ENCODE measurements around the gene KLHL29. TPM values are rescaled to one million over a fixed set of nuclear protein-coding genes. Genes with fewer than 3 reads are reported as not detected.

The KLHL29 gene
- total and polyA plus RNA-seq, 2 of the 13 experiments (the other 11 are each of a cell fraction or from before 2014, with no cell fraction given): 0.01 TPM; not detected in 1

DNA sequence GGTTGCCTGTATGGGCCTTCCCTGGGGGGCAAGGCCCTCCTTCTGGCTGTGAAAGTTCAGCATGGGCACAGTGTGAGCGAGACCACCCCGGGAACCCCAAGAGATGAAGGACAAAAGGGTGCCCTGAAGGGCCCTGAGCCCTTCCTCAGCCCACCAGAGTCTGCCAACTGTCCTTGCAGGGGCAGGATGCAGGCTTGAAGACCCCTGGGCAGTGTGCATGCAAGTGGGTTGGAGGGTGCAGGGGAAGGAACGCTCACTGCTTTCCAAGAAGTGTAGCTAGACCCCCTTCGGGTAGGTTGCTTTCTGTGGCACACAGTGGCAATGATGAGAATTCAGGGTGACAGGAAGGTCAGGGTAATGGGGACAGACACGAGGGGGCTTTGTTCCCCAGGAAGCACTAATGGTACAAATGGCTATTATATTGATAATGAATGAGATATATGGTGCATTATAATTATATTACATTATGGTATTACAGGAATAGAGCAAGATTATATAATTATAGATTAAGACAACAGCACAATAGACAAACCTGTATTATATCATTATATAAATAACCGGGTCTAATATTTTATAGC lies 313.2 kb downstream of the KLHL29 start:
- no TSS peak for BruUV-seq (replicated peaks)
- no peaks in the 10 kb centered on the region for H3K27me3 ChIP-seq (ENCODE audit: control insufficient read depth in 1 of 2, insufficient read depth in 2 of 2, low read length in 2 of 2)
- no peaks in the 10 kb centered on the region for H4K20me1 ChIP-seq (ENCODE audit: insufficient read depth, low read length)
- no peaks in the 10 kb centered on the region for H3K36me3 ChIP-seq (replicated peaks in 1 of 2; ENCODE audit: control insufficient read depth in 1 of 2, insufficient read depth in 2 of 2, low read length in 2 of 2)
- TF ChIP-seq CENPT (CRISPR knock-in tag; IDR thresholded peaks at IDR 0.05; ENCODE audit: low read depth): no peak
- H3K9me3 ChIP-seq (ENCODE audit: low read length): no peaks in the 10 kb centered on the region
- FAIRE-seq (no peak), DNase-seq (ENCODE audit: low spot score) (no peak), ATAC-seq (no peak)
- no peak overlapping the region for H3K4me2 ChIP-seq (ENCODE audit: low read depth, low read length)
- no peak overlapping the region for H2AFZ ChIP-seq (ENCODE audit: low read length)
- H3K27ac ChIP-seq (ENCODE audit: extremely low read length, insufficient read depth, low read length): no peak overlapping the region
- intact Hi-C loops (cut with micrococcal nuclease; ENCODE audit: unreplicated experiment) (no loop called here), in situ Hi-C loops (cut with HindIII; ENCODE audit: extremely low pct_ligation_motif_present, low pct_unique_long_range_greater_than_20kb) (no loop called here)
- no peak overlapping the region for H3K9ac ChIP-seq (ENCODE audit: insufficient read depth, low read depth, low read length)
- ChIA-PET POLR2A (no interaction called here), CTCF (ENCODE audit: low intra/inter-chr PET ratio, low total read pairs) (no interaction called here)
- 89% methylated on average over 6 of the region's 6 CpGs for WGBS (ENCODE audit: low lambda C conversion rate)
- no peak overlapping the region for H3K4me3 ChIP-seq (replicated peaks in 1 of 3; ENCODE audit: insufficient read depth in 1 of 3, low read depth in 2 of 3, low read length in 3 of 3)
- no peaks in the 10 kb centered on the region for H3K79me2 ChIP-seq (ENCODE audit: insufficient read depth, low read length)
- H3K4me1 ChIP-seq (ENCODE audit: insufficient read depth, low read length): no peaks in the 10 kb centered on the region

DNA sequence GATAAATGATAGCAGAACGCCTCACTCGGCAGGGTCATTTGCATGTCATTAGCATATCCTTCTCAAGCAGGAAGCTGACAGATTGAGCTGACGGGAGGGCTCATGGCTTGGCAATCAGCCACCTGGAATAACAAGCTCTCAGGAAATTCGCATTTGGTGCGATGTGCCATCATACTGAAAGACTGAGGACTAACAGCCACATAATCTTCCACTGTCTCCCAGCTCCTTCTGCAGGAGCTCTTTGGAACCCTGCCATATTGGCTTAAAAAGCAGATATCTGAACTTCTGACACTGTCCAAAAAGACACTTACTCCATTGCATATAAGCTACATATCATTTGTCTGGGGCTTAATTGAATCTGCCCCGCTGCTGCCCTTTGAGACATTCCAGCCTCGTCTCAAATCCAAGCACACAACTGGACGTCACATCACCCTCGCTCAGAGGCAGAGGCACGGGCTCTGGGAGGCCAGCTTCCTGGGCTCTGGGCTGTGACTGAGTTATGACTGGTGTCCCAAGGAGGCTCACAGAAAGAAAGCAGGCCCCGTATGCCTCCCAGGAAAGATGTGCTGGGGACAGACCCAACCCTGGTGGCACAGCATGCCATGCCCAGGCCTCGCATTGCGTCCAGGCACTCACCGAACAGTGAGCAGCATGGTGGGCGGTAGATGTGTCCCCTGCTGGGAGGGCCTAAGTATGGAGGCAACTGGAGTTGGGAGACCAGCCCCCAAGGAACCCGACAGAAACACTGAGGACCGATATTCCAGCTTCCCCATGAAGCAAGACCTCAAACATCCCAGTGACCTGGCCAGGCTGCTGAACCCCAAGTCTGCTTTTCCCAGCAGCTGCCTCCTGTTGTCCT lies 314.0 kb downstream of the KLHL29 start:
- Histone ChIP-seq H3K4me2 (ENCODE audit: low read depth, low read length) (no peak overlapping the region), H3K4me1 (ENCODE audit: insufficient read depth, low read length) (no peaks in the 10 kb centered on the region), H3K4me3 (replicated peaks in 1 of 3; ENCODE audit: insufficient read depth in 1 of 3, low read depth in 2 of 3, low read length in 3 of 3) (no peak overlapping the region), H2AFZ (ENCODE audit: low read length) (no peak overlapping the region), H4K20me1 (ENCODE audit: insufficient read depth, low read length) (no peaks in the 10 kb centered on the region), H3K27ac (ENCODE audit: extremely low read length, insufficient read depth, low read length) (no peak overlapping the region), H3K79me2 (ENCODE audit: insufficient read depth, low read length) (no peaks in the 10 kb centered on the region), H3K36me3 (replicated peaks in 1 of 2; ENCODE audit: control insufficient read depth in 1 of 2, insufficient read depth in 2 of 2, low read length in 2 of 2) (no peaks in the 10 kb centered on the region), H3K9me3 (ENCODE audit: low read length) (no peaks in the 10 kb centered on the region), H3K27me3 (ENCODE audit: control insufficient read depth in 1 of 2, insufficient read depth in 2 of 2, low read length in 2 of 2) (no peaks in the 10 kb centered on the region), H3K9ac (ENCODE audit: insufficient read depth, low read depth, low read length) (no peak overlapping the region)
- ATAC-seq (no peak), DNase-seq (ENCODE audit: low spot score) (no peak), FAIRE-seq (no peak)
- ChIA-PET POLR2A (no interaction called here), CTCF (ENCODE audit: low intra/inter-chr PET ratio, low total read pairs) (no interaction called here)
- 95% methylated on average over 17 of the region's 17 CpGs for WGBS (ENCODE audit: low lambda C conversion rate)
- TF ChIP-seq, protein P1, sequence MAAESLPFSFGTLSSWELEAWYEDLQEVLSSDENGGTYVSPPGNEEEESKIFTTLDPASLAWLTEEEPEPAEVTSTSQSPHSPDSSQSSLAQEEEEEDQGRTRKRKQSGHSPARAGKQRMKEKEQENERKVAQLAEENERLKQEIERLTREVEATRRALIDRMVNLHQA (CRISPR knock-in tag; IDR thresholded peaks at IDR 0.05): no peak
- TF ChIP-seq, protein P2, sequence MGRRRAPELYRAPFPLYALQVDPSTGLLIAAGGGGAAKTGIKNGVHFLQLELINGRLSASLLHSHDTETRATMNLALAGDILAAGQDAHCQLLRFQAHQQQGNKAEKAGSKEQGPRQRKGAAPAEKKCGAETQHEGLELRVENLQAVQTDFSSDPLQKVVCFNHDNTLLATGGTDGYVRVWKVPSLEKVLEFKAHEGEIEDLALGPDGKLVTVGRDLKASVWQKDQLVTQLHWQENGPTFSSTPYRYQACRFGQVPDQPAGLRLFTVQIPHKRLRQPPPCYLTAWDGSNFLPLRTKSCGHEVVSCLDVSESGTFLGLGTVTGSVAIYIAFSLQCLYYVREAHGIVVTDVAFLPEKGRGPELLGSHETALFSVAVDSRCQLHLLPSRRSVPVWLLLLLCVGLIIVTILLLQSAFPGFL (CRISPR knock-in tag; IDR thresholded peaks at IDR 0.05): no peak
- intact Hi-C loops (cut with micrococcal nuclease; ENCODE audit: unreplicated experiment) (no loop called here), in situ Hi-C loops (cut with HindIII; ENCODE audit: extremely low pct_ligation_motif_present, low pct_unique_long_range_greater_than_20kb) (no loop called here)
- BruUV-seq (replicated peaks): no TSS peak

Measured in HepG2 (cell line).